Fibroblast of lung (primary cell): ENCODE results near the gene BOLA1.

ENCODE experiments used
- CTCF ChIP-seq, 2 donors: IDR thresholded peaks in 1 of 2; conservative IDR thresholded peaks in 1 of 2; 1 replicate in 1 of 2; 2 replicates in 1 of 2; pipeline ENCODE4 v1.5.1; 2011 to 2012; ENCODE audit warnings: low read length in 2 of 2, control low read depth in 1 of 2, inconsistent platforms in 1 of 2, low read depth in 1 of 2, mild to moderate bottlenecking in 1 of 2
- EZH2 ChIP-seq: IDR thresholded peaks from 2 replicates; pipeline ENCODE4 v1.5.1; 2012; ENCODE audit warnings: low read length, control low read depth, mild to moderate bottlenecking; ENCODE audit errors: missing control alignments

- TF ChIP-seq CTCF (conservative IDR thresholded peaks at IDR 0.05 in 1 of 2, IDR thresholded peaks at IDR 0.05 in 1 of 2; ENCODE audit: low read depth in 1 of 2, low read length in 2 of 2) = no peak
- no peak for TF ChIP-seq EZH2
These were observed 26.4 kb downstream of the BOLA1 start for GRCh38 chr1:149925751-149926150.
